Measurements from ENCODE around the gene CEACAM5.

Gene CEACAM5

GRCh38 chr19:41688098-41688497 lies 20.3 kb upstream of the CEACAM5 start, which contains the start of gene CEACAM7:
TSS of gene CEACAM7 (minus strand) at chr19:41688270. CDS start at chr19:41688165, 105 bp downstream.
- TF ChIP-seq, protein P1, sequence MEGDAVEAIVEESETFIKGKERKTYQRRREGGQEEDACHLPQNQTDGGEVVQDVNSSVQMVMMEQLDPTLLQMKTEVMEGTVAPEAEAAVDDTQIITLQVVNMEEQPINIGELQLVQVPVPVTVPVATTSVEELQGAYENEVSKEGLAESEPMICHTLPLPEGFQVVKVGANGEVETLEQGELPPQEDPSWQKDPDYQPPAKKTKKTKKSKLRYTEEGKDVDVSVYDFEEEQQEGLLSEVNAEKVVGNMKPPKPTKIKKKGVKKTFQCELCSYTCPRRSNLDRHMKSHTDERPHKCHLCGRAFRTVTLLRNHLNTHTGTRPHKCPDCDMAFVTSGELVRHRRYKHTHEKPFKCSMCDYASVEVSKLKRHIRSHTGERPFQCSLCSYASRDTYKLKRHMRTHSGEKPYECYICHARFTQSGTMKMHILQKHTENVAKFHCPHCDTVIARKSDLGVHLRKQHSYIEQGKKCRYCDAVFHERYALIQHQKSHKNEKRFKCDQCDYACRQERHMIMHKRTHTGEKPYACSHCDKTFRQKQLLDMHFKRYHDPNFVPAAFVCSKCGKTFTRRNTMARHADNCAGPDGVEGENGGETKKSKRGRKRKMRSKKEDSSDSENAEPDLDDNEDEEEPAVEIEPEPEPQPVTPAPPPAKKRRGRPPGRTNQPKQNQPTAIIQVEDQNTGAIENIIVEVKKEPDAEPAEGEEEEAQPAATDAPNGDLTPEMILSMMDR (IDR thresholded peaks at IDR 0.05) = no peak
- no peak for DNase-seq (ENCODE audit: low spot score)
- Histone ChIP-seq H3K4me3 (no peak within 1 kb of the TSS), H3K27ac (no peak within 1 kb of the TSS)

DNA sequence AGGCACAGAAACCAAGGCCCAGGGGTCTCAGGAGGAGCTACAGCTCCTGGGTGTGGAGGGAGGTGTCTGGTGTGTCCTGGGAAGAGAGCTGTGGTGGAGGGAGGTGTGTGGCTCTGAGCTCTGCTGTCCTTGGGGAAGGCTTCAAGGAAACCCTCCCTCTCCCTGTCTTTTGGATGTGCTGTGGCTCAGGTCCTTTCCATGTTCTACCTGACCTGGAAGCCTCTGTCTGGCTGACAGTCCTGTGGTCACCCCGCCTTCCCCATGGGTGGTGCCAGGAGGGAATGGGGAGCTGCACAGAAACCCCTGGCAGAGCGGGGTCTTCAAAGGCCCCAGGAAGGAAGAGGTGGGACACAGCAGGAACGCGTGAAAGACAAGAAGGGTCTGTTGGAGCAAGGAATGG lies 19.7 kb upstream of the CEACAM5 start:
- DNase-seq (ENCODE audit: low spot score) = no peak
- Histone ChIP-seq H3K4me3 (no peak overlapping the region), H3K27ac (no peak overlapping the region)
- TF ChIP-seq, protein P1 (IDR thresholded peaks at IDR 0.05) = no peak

- TF ChIP-seq, protein P1 (IDR thresholded peaks at IDR 0.05) = no peak
- no peak for DNase-seq (ENCODE audit: low spot score)
Measured at GRCh38 chr19:41689993-41690800, 18.2 kb upstream of the CEACAM5 start.

GRCh38 chr19:41690801-41691065 lies 17.7 kb upstream of the CEACAM5 start:
- no peak for DNase-seq (ENCODE audit: low spot score)
- Histone ChIP-seq H3K27ac (no peak overlapping the region), H3K4me3 (no peak overlapping the region)
- TF ChIP-seq, protein P1 (IDR thresholded peaks at IDR 0.05) = no peak

More at GRCh38 chr19:41689993-41690800, 18.2 kb upstream of the CEACAM5 start:
- H3K27ac ChIP-seq = no peak overlapping the region
- H3K4me3 ChIP-seq = no peak overlapping the region

DNA sequence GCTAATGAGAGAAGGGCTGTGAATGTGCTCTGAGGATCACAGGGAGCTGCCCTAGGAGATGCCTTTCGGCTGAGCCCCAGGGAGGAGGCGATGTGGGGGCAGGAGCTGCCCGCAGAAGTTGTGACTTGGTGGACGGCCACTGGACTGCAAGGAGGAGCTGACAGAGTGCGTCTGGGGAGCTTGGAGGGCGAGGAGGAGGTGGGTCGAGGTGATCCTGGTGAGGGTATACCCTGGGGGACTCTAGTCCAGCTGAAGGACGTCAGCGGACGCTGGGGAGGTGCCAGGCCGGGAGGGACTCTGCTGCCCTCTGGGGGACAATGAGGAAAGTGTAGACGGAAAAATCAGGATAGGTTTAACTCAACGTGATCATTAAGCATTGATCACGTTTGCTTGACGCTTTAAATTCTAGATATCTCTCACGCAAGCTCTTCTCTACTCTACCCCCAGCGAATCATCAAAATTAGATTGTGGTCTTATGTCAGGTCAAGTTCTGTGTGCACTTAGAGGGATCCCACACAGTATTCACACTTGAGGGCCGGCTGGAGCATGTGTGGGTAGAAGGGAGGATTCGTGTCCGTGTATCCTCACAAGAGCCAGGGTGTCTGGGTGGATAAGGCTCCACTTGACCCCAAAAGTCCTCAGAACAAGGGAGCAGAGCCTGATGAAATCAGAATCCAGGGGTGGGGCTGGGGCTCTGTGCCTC lies 17.0 kb upstream of the CEACAM5 start:
- Histone ChIP-seq H3K27ac (no peak overlapping the region), H3K4me3 (no peak overlapping the region)
- DNase-seq (ENCODE audit: low spot score) = no peak
- TF ChIP-seq, protein P1 (IDR thresholded peaks at IDR 0.05) = no peak

- Histone ChIP-seq H3K4me3 (no peak overlapping the region), H3K27ac (no peak overlapping the region)
- TF ChIP-seq, protein P1 (IDR thresholded peaks at IDR 0.05) = no peak
- DNase-seq (ENCODE audit: low spot score) = peak; percentile 50
Measured at GRCh38 chr19:41694196-41694595, 14.2 kb upstream of the CEACAM5 start.

All from coronary artery (tissue), 2 donors.